ENCODE measurements around the gene STN1.

STN1 gene

DNA sequence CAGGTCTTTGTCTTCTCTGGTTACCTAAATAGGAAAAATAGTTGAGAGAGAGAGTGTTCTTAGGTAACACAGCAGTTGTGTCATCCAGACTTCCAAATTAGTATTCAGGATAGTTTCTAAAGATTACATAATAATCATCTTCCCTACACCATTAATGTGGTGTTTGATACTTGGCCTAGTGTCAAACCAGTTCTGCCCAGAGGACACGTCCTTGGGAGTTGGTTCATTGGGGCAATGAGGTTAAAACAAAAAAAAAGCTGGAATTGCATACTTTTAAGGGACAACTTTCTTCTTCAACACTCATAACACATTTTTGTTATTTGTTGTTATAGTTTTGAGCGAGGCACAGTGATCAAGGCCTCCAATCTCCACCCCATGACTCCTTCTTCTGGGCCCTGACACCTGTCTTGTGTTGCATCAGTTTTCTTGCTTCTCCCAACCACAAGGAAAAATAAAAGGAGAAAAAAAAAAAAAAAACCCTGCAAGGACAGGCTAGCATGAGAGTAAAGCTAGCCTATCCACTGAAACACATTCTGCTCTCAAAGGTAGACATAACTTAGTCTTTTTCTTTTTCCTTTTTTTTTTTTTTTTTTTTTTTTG is 28.8 kb downstream of the STN1 start:
- H3K4me3 ChIP-seq (ENCODE audit: low read depth, low read length): no peak overlapping the region
- TF ChIP-seq, protein P1, sequence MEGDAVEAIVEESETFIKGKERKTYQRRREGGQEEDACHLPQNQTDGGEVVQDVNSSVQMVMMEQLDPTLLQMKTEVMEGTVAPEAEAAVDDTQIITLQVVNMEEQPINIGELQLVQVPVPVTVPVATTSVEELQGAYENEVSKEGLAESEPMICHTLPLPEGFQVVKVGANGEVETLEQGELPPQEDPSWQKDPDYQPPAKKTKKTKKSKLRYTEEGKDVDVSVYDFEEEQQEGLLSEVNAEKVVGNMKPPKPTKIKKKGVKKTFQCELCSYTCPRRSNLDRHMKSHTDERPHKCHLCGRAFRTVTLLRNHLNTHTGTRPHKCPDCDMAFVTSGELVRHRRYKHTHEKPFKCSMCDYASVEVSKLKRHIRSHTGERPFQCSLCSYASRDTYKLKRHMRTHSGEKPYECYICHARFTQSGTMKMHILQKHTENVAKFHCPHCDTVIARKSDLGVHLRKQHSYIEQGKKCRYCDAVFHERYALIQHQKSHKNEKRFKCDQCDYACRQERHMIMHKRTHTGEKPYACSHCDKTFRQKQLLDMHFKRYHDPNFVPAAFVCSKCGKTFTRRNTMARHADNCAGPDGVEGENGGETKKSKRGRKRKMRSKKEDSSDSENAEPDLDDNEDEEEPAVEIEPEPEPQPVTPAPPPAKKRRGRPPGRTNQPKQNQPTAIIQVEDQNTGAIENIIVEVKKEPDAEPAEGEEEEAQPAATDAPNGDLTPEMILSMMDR (IDR thresholded peaks at IDR 0.05; ENCODE audit: borderline replicate concordance, insufficient read depth, low read depth, low read length): no peak

DNA sequence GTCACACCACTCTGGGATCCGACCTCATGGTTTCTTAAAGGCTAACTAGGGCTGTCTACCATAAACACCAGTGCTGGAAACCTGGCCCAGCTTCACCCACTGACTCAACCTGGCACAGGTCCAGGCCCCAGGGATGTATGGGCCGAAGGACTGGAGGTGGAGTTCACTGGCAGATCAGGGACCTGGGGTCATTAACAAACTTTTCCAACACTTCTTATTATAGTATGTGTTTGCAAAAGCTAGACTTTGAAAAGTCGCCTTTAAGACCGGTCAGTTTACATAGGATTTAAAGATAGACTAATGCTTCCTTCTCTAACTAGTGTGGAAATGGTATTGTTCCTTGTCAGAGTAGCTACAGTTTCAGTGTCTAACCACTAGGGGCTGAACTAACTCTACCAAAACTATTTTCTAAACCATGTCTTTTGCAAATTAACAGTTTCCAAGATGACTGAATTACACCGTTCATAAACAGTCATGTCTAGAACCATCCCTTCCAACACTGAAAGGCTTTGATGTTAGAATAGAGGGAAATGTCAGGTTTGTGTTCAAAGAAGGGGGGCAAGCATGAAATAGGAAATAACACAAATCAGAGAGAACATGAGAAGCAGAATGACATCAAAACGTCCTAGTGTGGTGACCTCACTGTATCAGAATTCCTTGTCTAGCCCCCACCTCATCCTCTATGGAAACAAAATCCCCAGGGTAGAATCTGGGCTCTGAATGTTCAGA is 29.7 kb downstream of the STN1 start:
- TF ChIP-seq, protein P1 (IDR thresholded peaks at IDR 0.05; ENCODE audit: borderline replicate concordance, insufficient read depth, low read depth, low read length): peak; percentile 70
- H3K4me3 ChIP-seq (ENCODE audit: low read depth, low read length): no peak overlapping the region

DNA sequence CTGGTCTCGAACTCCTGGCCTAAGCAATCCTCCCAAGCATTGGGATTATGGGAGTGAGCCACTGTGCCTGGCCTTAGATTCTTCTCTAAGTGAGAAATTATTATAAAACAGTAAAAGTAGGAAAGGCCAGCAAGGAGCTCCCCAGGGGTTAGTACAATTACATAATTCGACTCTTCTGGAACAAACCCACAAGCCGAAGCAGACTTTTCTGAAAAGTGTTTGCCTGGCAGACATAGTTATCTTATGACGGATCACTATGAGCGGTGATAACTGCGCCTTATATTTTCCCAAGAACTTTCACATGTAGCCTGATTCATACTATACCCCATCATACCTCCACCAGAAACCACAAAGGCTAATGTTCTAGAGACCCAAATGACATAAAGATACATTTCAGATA is 32.4 kb downstream of the STN1 start:
- TF ChIP-seq, protein P1 (IDR thresholded peaks at IDR 0.05; ENCODE audit: borderline replicate concordance, insufficient read depth, low read depth, low read length): no peak
- H3K4me3 ChIP-seq (ENCODE audit: low read depth, low read length): no peak overlapping the region

DNA sequence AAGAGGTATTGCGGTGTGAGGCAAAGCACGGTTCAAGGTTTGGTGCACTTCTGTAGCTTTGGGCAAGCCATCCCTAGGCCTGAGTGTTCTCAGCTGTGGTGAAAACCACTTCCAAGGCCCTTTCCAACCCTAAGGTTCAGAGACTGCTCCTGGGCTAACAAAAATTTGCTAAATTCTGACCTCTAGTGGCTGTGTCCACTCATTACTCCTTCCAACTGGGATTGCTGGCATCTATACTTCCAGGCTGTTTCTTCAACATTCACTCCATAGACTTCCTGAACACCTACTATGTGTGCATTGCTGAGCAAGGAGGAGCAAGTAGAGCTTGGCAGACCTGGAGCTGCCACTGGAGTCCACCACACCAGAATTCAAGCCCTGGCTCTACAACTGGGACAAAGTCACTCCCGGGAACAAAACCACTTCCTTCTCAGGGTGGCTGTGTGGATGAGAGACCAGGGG is 33.3 kb downstream of the STN1 start:
- TF ChIP-seq, protein P1 (IDR thresholded peaks at IDR 0.05; ENCODE audit: borderline replicate concordance, insufficient read depth, low read depth, low read length): peak; percentile 62
- H3K4me3 ChIP-seq (ENCODE audit: low read depth, low read length): no peak overlapping the region

DNA sequence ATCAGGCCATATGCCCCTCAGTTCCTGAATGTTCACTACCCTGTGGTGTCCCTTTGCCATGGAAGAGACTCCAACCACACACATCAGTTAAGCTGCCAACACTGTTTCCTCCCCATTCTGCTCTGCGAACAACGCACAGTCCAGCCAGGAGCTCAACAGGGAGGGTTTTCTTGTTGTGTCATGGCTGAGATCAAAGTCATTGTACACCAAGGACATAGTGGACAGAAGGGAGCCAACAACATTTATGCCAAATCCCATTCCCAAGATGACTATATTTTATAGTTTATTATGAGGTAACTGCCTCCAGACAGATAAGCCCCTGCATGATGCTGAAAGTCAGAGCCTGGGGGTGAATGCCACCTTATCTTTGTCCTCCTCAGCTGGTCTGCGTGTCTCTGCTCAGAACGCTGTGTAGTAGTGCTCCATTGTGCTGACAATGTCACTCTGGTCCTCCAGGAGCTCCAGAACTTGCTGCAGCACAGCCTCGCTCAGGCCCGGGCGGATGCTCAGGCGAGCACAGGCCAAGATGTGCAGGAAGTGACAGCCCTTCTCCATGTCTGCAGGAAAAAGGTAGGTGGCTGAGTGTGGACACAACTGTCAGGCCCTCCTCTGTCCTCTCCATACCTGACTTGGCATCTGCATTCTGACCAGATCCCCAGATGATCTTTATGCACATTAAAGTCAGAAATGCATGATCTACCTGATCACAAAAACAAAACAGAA is 35.5 kb downstream of the STN1 start:
- H3K4me3 ChIP-seq (ENCODE audit: low read depth, low read length): no peak overlapping the region
- TF ChIP-seq, protein P1 (IDR thresholded peaks at IDR 0.05; ENCODE audit: borderline replicate concordance, insufficient read depth, low read depth, low read length): no peak

DNA sequence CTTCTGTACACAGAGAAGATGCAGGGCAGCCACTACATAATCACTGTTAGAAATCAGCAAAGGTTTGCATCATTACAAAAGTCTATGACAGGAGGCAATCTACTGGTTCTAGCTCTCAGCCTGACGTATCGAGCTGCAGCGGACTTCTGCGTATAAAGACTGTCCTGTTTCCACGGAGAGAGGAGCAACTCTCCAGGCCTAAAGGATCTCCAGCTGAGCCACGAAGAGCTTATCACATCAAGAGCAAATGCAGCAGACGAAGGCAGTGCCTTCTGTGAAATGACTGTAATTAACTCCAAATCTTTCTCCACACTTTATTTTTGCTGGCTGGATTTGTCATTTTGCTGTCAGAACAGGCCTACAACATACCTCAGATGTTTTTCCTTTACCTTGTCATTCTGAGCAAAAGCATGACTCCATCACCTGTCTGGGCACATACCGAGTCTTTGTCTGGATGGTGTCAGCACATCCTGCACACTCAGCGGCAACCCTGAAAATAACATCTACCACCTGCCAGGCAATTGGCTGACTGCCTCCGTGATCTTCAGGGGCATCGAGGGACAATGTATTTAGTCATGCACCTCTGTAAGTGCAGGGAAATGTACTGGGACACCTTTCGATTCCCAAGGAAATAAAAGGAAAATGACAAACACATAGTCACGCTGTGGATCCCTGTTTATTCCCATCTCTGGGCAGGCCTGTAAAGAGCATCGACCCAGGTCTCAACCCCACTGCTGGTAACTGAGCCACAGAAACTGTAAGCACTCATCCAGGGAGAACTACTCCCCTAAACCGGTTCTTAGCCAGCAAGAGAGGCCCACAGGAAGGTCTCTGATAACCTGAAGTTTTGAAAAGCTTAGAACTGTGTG is 36.3 kb downstream of the STN1 start:
- no peak overlapping the region for H3K4me3 ChIP-seq (ENCODE audit: low read depth, low read length)
- TF ChIP-seq, protein P1 (IDR thresholded peaks at IDR 0.05; ENCODE audit: borderline replicate concordance, insufficient read depth, low read depth, low read length): no peak
